GM20431 (cell line): Measurements from ENCODE around the gene SYNC.
"Not testable (repeated sequence)": the region's sequence is repeated elsewhere in the genome, so short reads cannot be mapped to it uniquely, and the experiment has no call there.

ENCODE experiments used
- in situ Hi-C: fragments of 300-500 bp; cut with MseI, MboI; formaldehyde crosslinking; loops from one replicate; pipeline ENCODE4 v1.15.0; 2020; ENCODE audit warnings: low sequenced_read_pairs; ENCODE audit not compliant: unreplicated experiment

SYNC gene

GRCh38 chr1:32650248-32650751 is 52.3 kb downstream of the SYNC start, which contains the start of gene ZBTB8OS:
TSS of gene ZBTB8OS (minus strand) at chr1:32650550. CDS start at chr1:32650529, 21 bp downstream.
- in situ Hi-C loops = no loop called here

GRCh38 chr1:32647308-32648134 is 55.0 kb downstream of the SYNC start:
- in situ Hi-C loops = no loop called here

DNA sequence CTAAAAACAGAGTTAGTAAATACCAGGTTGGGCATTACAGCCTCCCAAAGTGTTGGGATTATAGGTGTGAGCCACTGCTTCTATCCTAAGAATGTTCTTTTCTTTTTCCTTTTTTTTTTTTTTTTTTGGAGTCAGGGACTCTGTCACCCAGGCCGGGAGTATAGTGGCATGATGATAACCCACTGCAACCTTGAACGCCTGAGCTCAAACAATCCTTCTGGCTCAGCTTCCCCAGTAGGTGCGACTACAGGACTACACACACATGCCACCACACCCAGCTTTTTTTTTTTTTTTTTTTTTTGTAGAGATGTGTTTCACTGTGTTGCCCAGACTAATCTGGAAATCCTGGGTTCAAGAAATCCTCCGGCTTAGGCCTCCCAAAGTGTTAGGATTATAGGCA is 58.1 kb downstream of the SYNC start:
- in situ Hi-C loops = no loop called here

DNA sequence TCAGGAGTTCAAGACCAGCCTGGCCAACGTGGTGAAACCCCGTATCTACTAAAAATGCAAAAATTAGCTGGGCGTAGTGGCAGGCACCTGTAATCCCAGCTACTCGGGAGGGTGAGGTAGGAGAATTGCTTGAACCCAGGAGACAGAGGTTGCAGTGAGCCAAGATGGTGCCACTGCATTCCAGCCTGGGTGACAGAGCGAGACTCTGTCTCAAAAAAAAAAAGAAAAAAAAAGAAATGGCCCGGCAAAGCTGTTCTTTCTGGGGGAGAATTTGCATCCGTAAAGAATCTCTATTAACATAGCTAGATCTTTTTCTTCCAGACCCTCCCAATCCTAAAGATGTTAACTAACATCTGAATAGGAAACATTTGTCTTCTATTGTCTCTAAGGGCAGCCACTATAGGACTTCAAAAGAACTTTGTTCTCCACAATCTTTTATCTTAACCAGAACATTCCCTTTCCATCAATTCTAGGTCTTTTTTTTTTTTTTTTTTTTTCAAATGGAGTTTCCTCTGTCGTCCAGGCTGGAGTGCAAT is 60.2 kb downstream of the SYNC start:
- in situ Hi-C loops = not testable (repeated sequence)

- in situ Hi-C loops = no loop called here
These were observed 63.0 kb downstream of the SYNC start for GRCh38 chr1:32639489-32640075.

DNA sequence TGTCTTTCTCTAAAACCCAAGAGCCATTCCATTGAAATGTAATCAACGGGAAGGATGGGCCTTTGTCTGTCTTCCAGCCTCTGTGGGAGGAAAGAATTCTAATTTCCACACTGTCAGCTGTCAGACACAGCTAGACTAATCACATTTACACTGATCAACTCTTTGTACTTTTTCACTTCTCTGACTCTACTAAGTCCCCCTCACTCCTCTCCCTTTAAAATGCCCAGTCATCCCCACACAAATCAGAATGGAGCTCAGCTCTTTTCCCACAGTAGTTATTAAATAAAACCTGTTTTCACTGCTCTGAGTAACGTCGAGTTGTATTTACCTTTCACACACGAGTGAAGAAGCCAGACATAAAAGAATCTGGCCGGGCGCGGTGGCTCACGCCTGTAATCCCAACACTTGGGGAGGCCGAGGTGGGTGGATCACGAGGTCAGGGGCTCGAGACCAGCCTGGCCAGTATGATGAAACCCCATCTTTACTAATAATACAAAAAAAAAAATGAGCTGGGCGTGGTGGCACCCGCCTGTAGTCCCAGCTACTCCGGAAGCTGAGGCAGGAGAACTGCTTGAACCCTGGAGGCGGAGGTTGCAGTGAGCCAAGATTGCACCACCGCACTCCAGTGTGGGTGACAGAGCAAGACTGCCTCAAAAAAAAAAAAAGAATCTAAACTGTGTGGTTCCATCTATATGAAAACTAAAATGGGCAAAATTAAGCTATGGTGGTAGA is 65.5 kb downstream of the SYNC start:
- in situ Hi-C loops = no loop called here

GRCh38 chr1:32635508-32636277 is 66.9 kb downstream of the SYNC start:
- in situ Hi-C loops = no loop called here

GRCh38 chr1:32632829-32633228 is 69.7 kb downstream of the SYNC start:
- in situ Hi-C loops = no loop called here

DNA sequence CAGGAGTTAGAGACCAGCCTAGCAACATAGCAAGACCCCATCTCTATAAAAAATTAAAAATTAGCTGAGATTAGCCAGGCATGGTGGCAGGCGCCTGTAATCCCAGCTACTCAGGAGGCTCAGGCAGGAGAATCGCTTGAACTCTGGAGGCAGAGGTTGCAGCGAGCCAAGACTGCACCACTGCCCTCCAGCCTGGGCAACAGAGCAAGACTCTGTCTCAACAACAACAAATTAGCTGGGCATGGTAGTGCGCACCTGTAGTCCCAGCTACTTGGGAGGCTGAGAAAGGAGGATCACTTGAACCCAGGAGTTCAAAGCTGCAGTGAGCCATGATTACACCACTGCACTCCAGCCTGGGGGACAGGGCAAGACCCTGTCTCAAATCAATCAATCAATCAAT is 72.4 kb downstream of the SYNC start:
- in situ Hi-C loops = not testable (repeated sequence)
